Memory B cell (primary cell): Measurements from ENCODE around the gene GFM1.
"Not testable (repeated sequence)": the region's sequence is repeated elsewhere in the genome, so short reads cannot be mapped to it uniquely, and the experiment has no call there.

Experiments used
- ATAC-seq: fragments of 150-1000 bp; cut with Tn5 transposase; 2 replicates; pipeline ENCODE4 v1.10.0; 2021; ENCODE audit warnings: low read depth, mild to moderate bottlenecking, moderate library complexity
- DNase-seq, 2 donors: peaks; one replicate each; pipeline ENCODE4 v3.0.0; 2022; ENCODE audit warnings: low spot score in 2 of 2
- H3K27ac Mint-ChIP-seq: one replicate; pipeline ENCODE4 v1.8.0; 2022; ENCODE audit warnings: mild to moderate bottlenecking, moderate library complexity, mixed read lengths
- H3K27me3 Mint-ChIP-seq: one replicate; pipeline ENCODE4 v1.8.0; 2022; ENCODE audit warnings: mixed read lengths
- H3K36me3 Mint-ChIP-seq: one replicate; pipeline ENCODE4 v1.8.0; 2022; ENCODE audit warnings: mild to moderate bottlenecking, mixed read lengths
- H3K4me1 Mint-ChIP-seq: one replicate; pipeline ENCODE4 v1.8.0; 2022; ENCODE audit warnings: mixed read lengths
- H3K4me3 Mint-ChIP-seq: one replicate; pipeline ENCODE4 v1.8.0; 2022; ENCODE audit warnings: mild to moderate bottlenecking, moderate library complexity, mixed read lengths
- H3K9me3 Mint-ChIP-seq: one replicate; pipeline ENCODE4 v1.8.0; 2022; ENCODE audit warnings: mixed read lengths

The GFM1 gene

GRCh38 chr3:158693866-158694456, 49.6 kb downstream of the GFM1 start:
- H3K36me3 Mint-ChIP-seq: peaks cover 34% of the 10 kb centered on the region
- not testable (repeated sequence) for H3K9me3 Mint-ChIP-seq, H3K27me3 Mint-ChIP-seq, H3K27ac Mint-ChIP-seq, H3K4me1 Mint-ChIP-seq, H3K4me3 Mint-ChIP-seq, ATAC-seq, DNase-seq

GRCh38 chr3:158696618-158697017, 52.3 kb downstream of the GFM1 start:
- no peaks in the 10 kb centered on the region for H3K4me1 Mint-ChIP-seq
- ATAC-seq: no peak

GRCh38 chr3:158700559-158700958, 56.2 kb downstream of the GFM1 start:
- DNase-seq (no peak), ATAC-seq (no peak)
- peaks cover 3% of the 10 kb centered on the region for H3K4me1 Mint-ChIP-seq
- H3K27me3 Mint-ChIP-seq: no peaks in the 10 kb centered on the region
- no peak overlapping the region for H3K4me3 Mint-ChIP-seq
- H3K9me3 Mint-ChIP-seq: no peaks in the 10 kb centered on the region
- peaks cover 17% of the 10 kb centered on the region for H3K36me3 Mint-ChIP-seq
- no peak overlapping the region for H3K27ac Mint-ChIP-seq

More at GRCh38 chr3:158696618-158697017, 52.3 kb downstream of the GFM1 start:
- Mint-ChIP-seq H3K27ac (no peak overlapping the region), H3K36me3 (peaks cover 24% of the 10 kb centered on the region), H3K9me3 (peaks cover 1% of the 10 kb centered on the region), H3K27me3 (no peaks in the 10 kb centered on the region), H3K4me3 (no peak overlapping the region)
- DNase-seq: no peak

- H3K36me3 Mint-ChIP-seq: peaks cover 22% of the 10 kb centered on the region
- ATAC-seq (no peak), DNase-seq (no peak)
- H3K9me3 Mint-ChIP-seq: no peaks in the 10 kb centered on the region
- no peak overlapping the region for H3K27ac Mint-ChIP-seq
- peaks cover 3% of the 10 kb centered on the region for H3K4me1 Mint-ChIP-seq
- no peak overlapping the region for H3K4me3 Mint-ChIP-seq
- no peaks in the 10 kb centered on the region for H3K27me3 Mint-ChIP-seq
These were observed 57.2 kb downstream of the GFM1 start for GRCh38 chr3:158701420-158702065.

GRCh38 chr3:158702815-158703481, 58.6 kb downstream of the GFM1 start:
- Mint-ChIP-seq H3K27me3 (no peaks in the 10 kb centered on the region), H3K27ac (peak overlapping the region; percentile 4), H3K9me3 (no peaks in the 10 kb centered on the region), H3K4me1 (peaks cover 3% of the 10 kb centered on the region), H3K4me3 (no peak overlapping the region), H3K36me3 (peaks cover 32% of the 10 kb centered on the region)
- no peak for ATAC-seq
- DNase-seq: no peak

GRCh38 chr3:158703566-158703965, 59.2 kb downstream of the GFM1 start:
- no peak overlapping the region for H3K4me3 Mint-ChIP-seq
- DNase-seq (no peak), ATAC-seq (no peak)
- H3K4me1 Mint-ChIP-seq: peaks cover 3% of the 10 kb centered on the region
- H3K9me3 Mint-ChIP-seq: no peaks in the 10 kb centered on the region
- peak overlapping the region; percentile 4 for H3K27ac Mint-ChIP-seq
- H3K27me3 Mint-ChIP-seq: no peaks in the 10 kb centered on the region
- H3K36me3 Mint-ChIP-seq: peaks cover 37% of the 10 kb centered on the region

- DNase-seq (no peak), ATAC-seq (no peak)
- Mint-ChIP-seq H3K4me1 (no peaks in the 10 kb centered on the region), H3K27ac (no peak overlapping the region), H3K4me3 (no peak overlapping the region), H3K36me3 (peaks cover 33% of the 10 kb centered on the region), H3K9me3 (no peaks in the 10 kb centered on the region), H3K27me3 (no peaks in the 10 kb centered on the region)
These were observed 65.3 kb downstream of the GFM1 start for GRCh38 chr3:158709666-158710083.

- H3K9me3 Mint-ChIP-seq: no peaks in the 10 kb centered on the region
- ATAC-seq (no peak), DNase-seq (no peak)
- H3K4me1 Mint-ChIP-seq: no peaks in the 10 kb centered on the region
- H3K36me3 Mint-ChIP-seq: peaks cover 31% of the 10 kb centered on the region
- no peaks in the 10 kb centered on the region for H3K27me3 Mint-ChIP-seq
- H3K4me3 Mint-ChIP-seq: no peak overlapping the region
- H3K27ac Mint-ChIP-seq: no peak overlapping the region
These were observed 66.3 kb downstream of the GFM1 start for GRCh38 chr3:158710601-158711000.

- Mint-ChIP-seq H3K9me3 (no peaks in the 10 kb centered on the region), H3K27ac (no peak overlapping the region), H3K4me3 (no peak overlapping the region), H3K27me3 (no peaks in the 10 kb centered on the region), H3K36me3 (peaks cover 24% of the 10 kb centered on the region), H3K4me1 (no peaks in the 10 kb centered on the region)
- ATAC-seq (no peak), DNase-seq (no peak)
These were observed 67.6 kb downstream of the GFM1 start for GRCh38 chr3:158711886-158712285.

GRCh38 chr3:158712443-158712842, 68.1 kb downstream of the GFM1 start:
- no peak overlapping the region for H3K27ac Mint-ChIP-seq
- H3K4me1 Mint-ChIP-seq: peaks cover 2% of the 10 kb centered on the region
- no peak overlapping the region for H3K4me3 Mint-ChIP-seq
- DNase-seq (no peak), ATAC-seq (no peak)
- no peaks in the 10 kb centered on the region for H3K27me3 Mint-ChIP-seq
- no peaks in the 10 kb centered on the region for H3K9me3 Mint-ChIP-seq
- peaks cover 21% of the 10 kb centered on the region for H3K36me3 Mint-ChIP-seq

GRCh38 chr3:158713094-158713499, 68.8 kb downstream of the GFM1 start:
- H3K9me3 Mint-ChIP-seq: no peaks in the 10 kb centered on the region
- no peak for ATAC-seq
- no peaks in the 10 kb centered on the region for H3K27me3 Mint-ChIP-seq
- peaks cover 19% of the 10 kb centered on the region for H3K36me3 Mint-ChIP-seq
- no peak for DNase-seq
- H3K4me3 Mint-ChIP-seq: no peak overlapping the region
- no peak overlapping the region for H3K27ac Mint-ChIP-seq
- H3K4me1 Mint-ChIP-seq: peaks cover 2% of the 10 kb centered on the region

GRCh38 chr3:158717576-158717975, 73.2 kb downstream of the GFM1 start:
- peaks cover 4% of the 10 kb centered on the region for H3K4me1 Mint-ChIP-seq
- H3K36me3 Mint-ChIP-seq: peaks cover 17% of the 10 kb centered on the region
- ATAC-seq (no peak), DNase-seq (no peak)
- no peaks in the 10 kb centered on the region for H3K9me3 Mint-ChIP-seq
- no peaks in the 10 kb centered on the region for H3K27me3 Mint-ChIP-seq
- H3K27ac Mint-ChIP-seq: no peak overlapping the region
- H3K4me3 Mint-ChIP-seq: no peak overlapping the region

- Mint-ChIP-seq H3K27me3 (no peaks in the 10 kb centered on the region), H3K36me3 (peaks cover 14% of the 10 kb centered on the region), H3K4me1 (peaks cover 9% of the 10 kb centered on the region), H3K9me3 (no peaks in the 10 kb centered on the region), H3K27ac (no peak overlapping the region), H3K4me3 (no peak overlapping the region)
- ATAC-seq: no peak
- DNase-seq: no peak
These were observed 74.3 kb downstream of the GFM1 start for GRCh38 chr3:158718490-158719170.

- H3K27ac Mint-ChIP-seq: no peak overlapping the region
- peaks cover 9% of the 10 kb centered on the region for H3K4me1 Mint-ChIP-seq
These were observed 77.8 kb downstream of the GFM1 start for GRCh38 chr3:158722108-158722507.

More at GRCh38 chr3:158722108-158722507, 77.8 kb downstream of the GFM1 start:
- no peak for ATAC-seq
- H3K9me3 Mint-ChIP-seq: no peaks in the 10 kb centered on the region
- no peaks in the 10 kb centered on the region for H3K27me3 Mint-ChIP-seq
- no peak overlapping the region for H3K4me3 Mint-ChIP-seq
- no peak for DNase-seq
- H3K36me3 Mint-ChIP-seq: peaks cover 12% of the 10 kb centered on the region
